COLO668 (cell line): ENCODE results near the gene LRRFIP1.

Experiments
- DNase-seq: peaks from one replicate; lab custom pipeline; 2025; ENCODE audit not compliant: unreplicated experiment; lab: John Stamatoyannopoulos, UW

The LRRFIP1 gene

DNA sequence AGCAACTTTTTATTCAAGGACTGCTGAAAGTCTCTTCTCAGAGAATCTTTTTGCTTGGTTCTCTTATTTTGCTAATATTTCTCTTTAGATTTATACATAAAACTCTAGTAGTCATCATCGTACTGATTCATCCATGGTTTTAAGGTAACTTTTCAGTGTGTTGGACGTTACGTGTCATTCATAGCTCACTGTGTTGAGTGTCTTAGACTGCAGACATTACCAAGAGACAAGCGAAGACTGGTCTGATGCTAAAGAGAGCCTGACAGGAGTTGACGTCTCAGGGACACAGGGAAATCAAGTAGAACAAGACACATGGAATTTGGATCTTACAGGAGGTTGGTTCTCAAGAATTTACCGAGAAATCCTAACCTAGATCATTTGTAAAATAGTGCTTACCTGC is 196.7 kb downstream of the LRRFIP1 start:
- no peak for DNase-seq

DNA sequence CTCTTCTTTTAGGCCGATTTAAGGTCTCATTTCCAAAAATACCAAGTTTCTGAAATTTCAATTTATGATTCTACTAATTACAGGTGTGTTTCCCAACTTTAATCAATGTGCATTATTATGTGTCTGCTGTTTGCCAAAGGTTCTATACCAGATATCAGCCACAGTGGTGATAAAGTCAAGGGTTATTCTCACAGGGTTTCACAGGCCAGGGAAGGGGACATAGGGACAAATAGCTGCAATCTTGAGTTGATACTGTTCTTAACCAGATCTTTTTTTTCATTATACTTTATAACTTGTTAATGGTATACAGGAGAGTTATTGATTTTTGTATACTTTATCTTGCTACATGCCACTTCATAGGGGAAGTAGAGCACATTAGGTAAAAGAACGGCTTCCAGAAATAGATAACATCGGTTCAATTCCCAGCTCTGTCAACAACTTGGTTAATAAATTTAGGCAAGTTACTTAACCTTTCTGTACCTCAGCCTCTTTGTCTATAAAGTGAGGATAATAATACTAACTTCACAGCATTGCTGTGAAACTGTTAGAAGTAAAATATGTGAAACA is 200.1 kb downstream of the LRRFIP1 start:
- no peak for DNase-seq
